Head of caudate nucleus (tissue), 42 donors: ENCODE measurements around the gene CFAP97.
"Not testable (repeated sequence)": the region's sequence is repeated elsewhere in the genome, so short reads cannot be mapped to it uniquely, and the experiment has no call there.

ENCODE experiments used
- DNase-seq, 42 donors: peaks; one replicate each; pipeline versions ENCODE4 v3.0.0 to v3.0.0-alpha.2; 2020 to 2021; ENCODE audit warnings: mixed read lengths in 7 of 42
- intact Hi-C: fragments of 100-400 bp; cut with DNase I; formaldehyde crosslinking; loops from one replicate; pipeline ENCODE4 v1.15.0; 2022

CFAP97 gene

DNA sequence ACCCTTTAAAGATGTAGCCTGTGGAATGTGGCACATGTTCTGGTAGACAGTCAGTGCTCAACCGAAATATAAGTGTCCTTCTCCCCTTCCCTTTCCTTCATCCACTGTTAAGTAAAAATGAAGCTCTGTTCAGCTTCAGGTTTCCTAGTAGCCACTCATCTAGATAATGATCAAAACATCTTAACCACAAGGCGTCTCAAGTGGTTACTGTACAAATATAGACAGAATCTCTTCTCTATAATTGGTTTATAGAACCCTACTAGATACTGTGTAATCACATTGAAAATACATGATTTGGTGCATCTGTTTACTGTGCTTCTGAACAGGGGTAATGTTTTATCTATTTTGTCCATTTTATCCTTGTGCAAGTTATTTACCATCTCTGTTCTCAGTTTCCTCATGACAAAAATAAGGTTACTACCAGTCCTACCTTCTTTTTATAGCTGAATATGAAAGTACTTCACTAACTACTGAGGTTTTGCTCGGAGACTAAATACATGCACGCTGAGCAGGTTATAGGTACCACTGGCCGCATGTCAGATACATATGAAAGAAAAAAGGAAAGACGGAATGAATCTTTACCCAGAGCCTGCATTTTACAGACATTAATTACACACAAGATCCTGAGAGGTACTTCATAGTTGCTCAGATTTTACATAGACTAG, 81.0 kb downstream of the CFAP97 start:
- peak in 1 of 42 donors; percentile 0 for DNase-seq
- intact Hi-C loops: no loop called here

DNA sequence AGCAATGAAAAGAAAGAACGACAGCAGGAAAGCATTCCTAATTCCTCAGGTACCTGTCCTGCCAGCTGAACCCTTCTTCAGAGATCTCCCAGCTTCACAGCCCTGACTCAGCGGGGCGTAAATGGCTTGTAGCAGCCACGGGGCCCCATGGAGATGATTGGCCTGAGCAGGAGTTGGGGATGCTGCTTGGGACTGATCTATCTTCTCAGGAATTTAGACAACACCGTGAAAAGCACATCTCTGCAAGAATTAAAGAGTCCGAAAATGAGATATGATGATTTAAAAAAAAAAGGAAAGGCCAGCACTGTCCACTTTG, 83.2 kb downstream of the CFAP97 start:
- intact Hi-C loops: no loop called here
- peak in 2 of 42 donors; percentile 33 to 37 for DNase-seq

DNA sequence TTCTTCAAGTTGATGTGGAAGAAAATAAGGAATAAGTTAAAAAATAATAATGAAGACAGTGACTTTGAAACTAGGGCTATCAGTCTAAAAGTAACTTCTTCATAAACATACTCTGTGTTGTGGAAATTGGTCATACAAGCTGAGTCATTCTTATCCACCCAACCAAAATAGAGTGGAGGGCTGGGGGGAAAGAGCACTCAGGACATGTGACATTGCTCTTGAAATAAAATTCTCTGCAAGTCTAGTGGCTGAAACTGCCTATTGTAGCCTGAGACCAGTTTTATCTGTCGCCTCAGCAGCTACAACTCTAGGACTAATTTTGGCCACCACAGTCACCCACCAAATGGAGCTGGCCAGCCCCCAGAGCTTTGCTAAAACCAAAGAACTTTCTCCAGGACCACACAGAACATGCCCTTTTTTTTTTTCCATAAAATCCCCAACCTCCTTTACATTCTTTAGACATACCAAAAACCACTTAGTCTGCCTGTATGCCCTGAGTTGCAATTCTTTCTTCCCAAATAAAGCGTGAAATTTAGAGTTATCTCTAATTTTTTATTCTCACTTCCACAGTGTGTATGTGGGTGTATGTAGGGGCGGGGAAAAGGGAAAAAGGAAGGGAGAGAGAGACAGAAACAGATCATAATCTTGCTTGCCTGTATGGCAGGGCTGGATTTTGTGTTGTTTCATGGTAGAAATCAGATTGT, 83.7 kb downstream of the CFAP97 start:
- intact Hi-C loops: no loop called here
- peak in 2 of 42 donors; percentile 16 to 25 for DNase-seq

DNA sequence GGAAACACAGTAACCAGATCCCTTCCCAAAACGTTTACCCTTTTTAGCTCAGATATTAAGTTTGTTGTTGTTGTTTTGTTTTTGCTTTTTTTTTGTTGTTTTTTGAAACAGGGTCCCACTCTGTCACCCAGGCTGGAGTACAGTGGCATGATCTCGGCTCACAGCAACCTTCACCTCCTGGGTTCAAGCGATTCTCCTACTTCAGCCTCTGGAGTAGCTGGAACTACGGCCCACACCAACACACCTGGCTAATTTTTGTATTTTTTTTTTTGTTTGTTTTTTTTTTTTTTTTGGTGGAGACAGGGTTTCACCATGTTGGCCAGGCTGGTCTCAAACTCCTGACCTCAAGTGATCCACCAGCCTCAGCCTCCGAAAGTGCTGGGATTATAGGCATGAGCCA, 84.3 kb downstream of the CFAP97 start:
- DNase-seq: peak in 1 of 42 donors; percentile 5
- intact Hi-C loops: not testable (repeated sequence)

DNA sequence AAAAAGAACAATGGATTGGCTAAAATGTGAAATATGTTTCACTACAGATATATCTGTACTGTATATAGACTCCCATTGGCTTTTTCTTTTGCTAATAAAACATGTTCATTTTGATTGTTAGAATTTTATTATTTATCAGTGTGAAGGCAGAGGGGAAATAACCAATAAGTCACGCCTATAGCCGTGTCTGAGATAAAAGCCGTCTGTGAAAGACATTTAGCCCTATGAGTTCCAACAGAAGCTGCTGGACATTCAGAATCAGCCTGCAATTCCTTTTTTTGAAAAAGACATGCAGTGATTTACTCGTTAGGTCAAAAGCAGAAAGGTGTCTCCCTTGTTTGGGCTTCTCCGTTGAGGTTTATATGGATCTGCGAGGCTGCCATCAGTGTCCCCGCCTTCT, 84.9 kb downstream of the CFAP97 start:
- intact Hi-C loops: no loop called here

DNA sequence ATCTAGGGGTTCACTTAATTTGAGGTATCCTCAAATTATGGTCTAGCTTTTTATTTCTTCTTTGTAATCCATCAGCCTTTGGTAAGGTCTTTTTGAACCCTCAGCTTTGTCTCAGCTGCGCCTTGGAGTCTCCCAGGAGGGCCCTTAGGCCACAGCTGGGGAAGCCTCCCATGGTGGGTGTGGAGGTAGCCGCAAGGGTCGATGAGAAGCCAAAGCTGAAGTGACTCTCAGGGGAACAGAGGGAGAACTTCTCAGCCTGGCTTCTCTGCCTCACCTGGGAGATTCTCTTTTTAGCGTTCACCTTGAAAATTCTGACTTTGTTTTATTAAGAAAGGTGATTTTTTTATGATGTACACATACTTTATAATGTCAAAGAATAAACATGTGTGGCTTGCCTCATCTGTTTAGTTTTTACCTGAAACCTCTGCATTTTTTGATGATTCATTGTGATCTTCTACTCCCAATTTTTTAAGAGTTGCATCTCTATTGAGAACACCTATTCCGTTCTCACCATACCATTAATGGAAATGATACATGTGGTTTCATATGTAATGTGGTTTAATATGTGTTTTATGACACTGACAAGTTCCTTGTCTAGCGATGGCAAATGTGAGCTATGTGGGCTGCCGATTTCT, 86.4 kb downstream of the CFAP97 start:
- peak in 1 of 42 donors; percentile 29 for DNase-seq
- intact Hi-C loops: no loop called here

More for the DNA sequence above, 84.9 kb downstream of the CFAP97 start:
- peak in 1 of 42 donors; percentile 21 for DNase-seq

- intact Hi-C loops: no loop called here
- peak in 2 of 42 donors; percentile 33 to 35 for DNase-seq
Measured at GRCh38 chr4:185115827-185116232, 88.0 kb downstream of the CFAP97 start.

GRCh38 chr4:185113340-185113739, 90.5 kb downstream of the CFAP97 start:
- intact Hi-C loops: no loop called here
- peak in 2 of 42 donors; percentile 2 to 4 for DNase-seq

GRCh38 chr4:185112104-185112503, 91.7 kb downstream of the CFAP97 start:
- peak in 2 of 42 donors; percentile 28 to 33 for DNase-seq
- intact Hi-C loops: no loop called here

DNA sequence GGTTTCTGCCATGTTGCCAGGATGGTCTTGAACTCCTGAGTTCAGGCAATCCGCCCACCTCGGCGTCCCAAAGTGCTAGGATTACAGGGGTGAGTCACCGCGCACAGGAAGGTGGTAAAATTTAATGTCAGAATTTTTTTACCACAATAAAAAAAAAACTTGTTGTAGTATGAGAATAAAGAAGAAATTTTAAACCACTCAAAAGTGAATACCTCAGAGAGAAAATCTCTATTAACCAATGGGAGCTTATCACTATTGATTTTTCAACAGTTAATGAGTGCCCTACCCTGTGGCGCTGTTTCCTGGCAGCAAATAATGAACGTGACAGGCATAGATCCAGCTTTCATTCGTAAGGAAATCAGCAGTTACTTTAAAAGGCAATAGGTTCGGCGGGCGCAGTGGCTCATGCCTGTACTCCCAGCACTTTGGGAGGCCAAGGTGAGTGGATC, 93.4 kb downstream of the CFAP97 start:
- intact Hi-C loops: no loop called here
- peak in 20 of 42 donors; percentile 8 to 59 (median 30) for DNase-seq

DNA sequence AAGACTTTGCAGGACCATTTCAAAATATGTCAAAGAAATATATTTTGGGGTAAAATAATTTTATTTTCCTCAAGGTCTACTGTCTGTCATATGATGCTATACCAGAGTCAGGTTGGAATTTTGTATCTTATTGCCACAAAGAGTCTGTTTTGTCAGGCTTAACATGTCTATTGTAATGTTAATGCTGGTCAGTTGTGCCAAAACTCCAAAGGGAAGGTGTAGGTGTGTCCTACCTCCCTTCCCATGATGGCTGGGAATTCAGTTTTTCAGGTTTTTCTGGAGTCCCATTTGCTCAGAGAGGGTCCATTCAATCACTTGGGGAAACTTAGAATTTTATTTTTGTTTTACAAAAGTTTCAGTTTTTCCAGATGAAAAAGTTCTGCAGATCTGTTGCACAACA, 94.1 kb downstream of the CFAP97 start:
- intact Hi-C loops: no loop called here
- DNase-seq: peak in 1 of 42 donors; percentile 2
